ENCODE measurements around the gene MT1E. TPM values are rescaled to one million over a fixed set of nuclear protein-coding genes. Genes with fewer than 3 reads are reported as not detected.
"Not testable (repeated sequence)": the region's sequence is repeated elsewhere in the genome, so short reads cannot be mapped to it uniquely, and the experiment has no call there.

MT1E gene
- total and polyA plus RNA-seq, 5 donors from 2014 or later, result 5.6 to 86.9 (median 22.9) TPM

DNA sequence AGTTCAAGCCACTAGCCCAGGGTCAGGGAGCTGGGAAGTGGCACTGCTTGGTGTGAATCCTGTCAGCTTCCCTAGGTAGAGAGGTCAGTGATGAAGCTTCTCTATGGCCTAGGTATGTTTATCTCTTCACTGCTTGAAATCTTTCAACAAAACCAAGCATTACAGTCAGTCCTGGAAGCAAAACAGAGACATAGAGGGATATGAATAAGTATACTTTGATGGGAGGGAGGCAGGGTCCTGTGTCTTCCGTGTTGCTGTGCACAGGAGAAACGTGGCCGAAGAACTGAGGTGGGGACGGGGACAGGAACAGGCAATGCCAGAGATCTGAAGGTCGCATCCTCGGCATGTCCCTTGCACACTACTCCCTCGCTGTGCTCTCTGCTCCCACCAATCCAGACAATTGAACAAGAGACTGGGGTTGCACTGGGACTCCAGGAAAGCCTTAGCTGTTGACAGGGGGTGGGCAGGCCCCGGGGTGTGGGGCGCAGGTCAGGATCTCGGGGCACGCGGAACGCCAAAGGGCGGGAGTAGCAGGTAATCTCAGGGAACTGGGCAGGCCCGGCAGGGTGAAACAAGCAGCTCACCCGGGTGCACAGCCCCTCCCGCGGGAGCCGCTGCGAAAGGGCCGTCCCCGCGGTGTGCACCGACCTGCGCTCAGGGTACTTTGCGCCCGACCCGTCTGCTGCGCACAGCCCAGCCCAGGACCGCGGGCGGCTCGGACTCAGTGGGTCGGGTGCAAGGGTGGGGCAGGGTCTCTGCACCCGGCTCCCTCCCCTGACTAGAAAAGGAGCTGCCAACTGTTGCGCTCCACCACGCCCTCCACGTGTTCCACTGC, 43.6 kb downstream of the MT1E start, which contains the start of gene MT1H:
TSS of gene MT1H (plus strand) at position 810 of the 835 bp plus-strand sequence. CDS start 71 bp downstream, outside the sequence.
- DNase-seq (peak in 1 of 3 donors; percentile 30), ATAC-seq (ENCODE audit: low read depth in 2 of 2) (peak; percentile 22 to 24)
- peaks cover 0 to 1% (median 0%) of the 10 kb centered on the region in 7 donors for H3K9me3 Mint-ChIP-seq
- peaks cover 14% of the 10 kb centered on the region for H3K36me3 Mint-ChIP-seq
- H3K27ac Mint-ChIP-seq, result peak within 1 kb of the TSS in 1 of 3 donors; percentile 86
- no peaks in the 10 kb centered on the region for H3K36me3 ChIP-seq (ENCODE audit: control insufficient read depth, insufficient read depth, low read length)
- no peak within 1 kb of the TSS for H3K27ac ChIP-seq (ENCODE audit: insufficient read depth, low read length, poor library complexity, severe bottlenecking)
- peaks cover 15% of the 10 kb centered on the region for H3K4me1 ChIP-seq (ENCODE audit: control insufficient read depth, insufficient read depth, low read length, poor library complexity, severe bottlenecking)
- no peaks in the 10 kb centered on the region for H3K9me3 ChIP-seq (ENCODE audit: control insufficient read depth in 2 of 2, low read length in 2 of 2)
- H3K4me1 Mint-ChIP-seq, result peaks cover 0 to 26% (median 8%) of the 10 kb centered on the region in 4 donors
- peak within 1 kb of the TSS in 3 of 4 donors; percentile 45 to 65 (median 59) for H3K4me3 Mint-ChIP-seq
- H3K27me3 Mint-ChIP-seq, result peaks cover 68% of the 10 kb centered on the region
- peaks cover 37% of the 10 kb centered on the region for H3K27me3 ChIP-seq (ENCODE audit: control insufficient read depth, insufficient read depth, low read length)
- no peak within 1 kb of the TSS for H3K4me3 ChIP-seq (ENCODE audit: low read depth, low read length)

GRCh38 chr16:56669840-56670619, 44.4 kb downstream of the MT1E start:
- Histone ChIP-seq H3K4me3 (ENCODE audit: low read depth, low read length) (no peak overlapping the region), H3K9me3 (ENCODE audit: control insufficient read depth in 2 of 2, low read length in 2 of 2) (no peaks in the 10 kb centered on the region), H3K4me1 (ENCODE audit: control insufficient read depth, insufficient read depth, low read length, poor library complexity, severe bottlenecking) (peaks cover 15% of the 10 kb centered on the region), H3K27me3 (ENCODE audit: control insufficient read depth, insufficient read depth, low read length) (peaks cover 37% of the 10 kb centered on the region), H3K27ac (ENCODE audit: insufficient read depth, low read length, poor library complexity, severe bottlenecking) (no peak overlapping the region), H3K36me3 (ENCODE audit: control insufficient read depth, insufficient read depth, low read length) (no peaks in the 10 kb centered on the region)
- Mint-ChIP-seq H3K36me3 (peaks cover 14% of the 10 kb centered on the region), H3K4me1 (peaks cover 0 to 31% (median 9%) of the 10 kb centered on the region in 4 donors), H3K27ac (peak overlapping the region in 1 of 3 donors; percentile 86), H3K27me3 (peaks cover 67% of the 10 kb centered on the region), H3K9me3 (peaks cover 0 to 1% (median 0%) of the 10 kb centered on the region in 7 donors), H3K4me3 (peak overlapping the region in 3 of 4 donors; percentile 45 to 65 (median 59))
- ATAC-seq (ENCODE audit: low read depth in 2 of 2), result no peak
- DNase-seq, result no peak

- H3K36me3 Mint-ChIP-seq, result peaks cover 10% of the 10 kb centered on the region
- peaks cover 0 to 1% (median 0%) of the 10 kb centered on the region in 7 donors for H3K9me3 Mint-ChIP-seq
- Histone ChIP-seq H3K36me3 (ENCODE audit: control insufficient read depth, insufficient read depth, low read length) (no peaks in the 10 kb centered on the region), H3K27ac (ENCODE audit: insufficient read depth, low read length, poor library complexity, severe bottlenecking) (no peak overlapping the region), H3K27me3 (ENCODE audit: control insufficient read depth, insufficient read depth, low read length) (peaks cover 37% of the 10 kb centered on the region), H3K4me1 (ENCODE audit: control insufficient read depth, insufficient read depth, low read length, poor library complexity, severe bottlenecking) (peaks cover 15% of the 10 kb centered on the region), H3K4me3 (ENCODE audit: low read depth, low read length) (no peak overlapping the region), H3K9me3 (ENCODE audit: control insufficient read depth in 2 of 2, low read length in 2 of 2) (no peaks in the 10 kb centered on the region)
- DNase-seq (no peak), ATAC-seq (ENCODE audit: low read depth in 2 of 2) (no peak)
- H3K27ac Mint-ChIP-seq, result no peak overlapping the region
- H3K27me3 Mint-ChIP-seq, result peaks cover 72% of the 10 kb centered on the region
- no peak overlapping the region for H3K4me3 Mint-ChIP-seq
- H3K4me1 Mint-ChIP-seq, result peaks cover 0 to 37% (median 11%) of the 10 kb centered on the region in 4 donors
Measured at GRCh38 chr16:56670620-56670934, 45.0 kb downstream of the MT1E start.

- not testable (repeated sequence) for H3K4me3 ChIP-seq (ENCODE audit: low read depth, low read length); H3K9me3 Mint-ChIP-seq; H3K9me3 ChIP-seq (ENCODE audit: control insufficient read depth in 2 of 2, low read length in 2 of 2); DNase-seq; ATAC-seq (ENCODE audit: low read depth in 2 of 2); H3K27ac ChIP-seq (ENCODE audit: insufficient read depth, low read length, poor library complexity, severe bottlenecking); H3K36me3 ChIP-seq (ENCODE audit: control insufficient read depth, insufficient read depth, low read length); H3K36me3 Mint-ChIP-seq; H3K4me3 Mint-ChIP-seq; H3K27ac Mint-ChIP-seq
- peaks cover 0 to 46% (median 13%) of the 10 kb centered on the region in 4 donors for H3K4me1 Mint-ChIP-seq
- Histone ChIP-seq H3K27me3 (ENCODE audit: control insufficient read depth, insufficient read depth, low read length) (peaks cover 37% of the 10 kb centered on the region), H3K4me1 (ENCODE audit: control insufficient read depth, insufficient read depth, low read length, poor library complexity, severe bottlenecking) (peaks cover 21% of the 10 kb centered on the region)
- peaks cover 76% of the 10 kb centered on the region for H3K27me3 Mint-ChIP-seq
Measured at GRCh38 chr16:56671691-56672090, 46.1 kb downstream of the MT1E start.

- DNase-seq; H3K9me3 Mint-ChIP-seq; H3K36me3 Mint-ChIP-seq; H3K36me3 ChIP-seq (ENCODE audit: control insufficient read depth, insufficient read depth, low read length); H3K9me3 ChIP-seq (ENCODE audit: control insufficient read depth in 2 of 2, low read length in 2 of 2); H3K27ac ChIP-seq (ENCODE audit: insufficient read depth, low read length, poor library complexity, severe bottlenecking); H3K4me3 ChIP-seq (ENCODE audit: low read depth, low read length); ATAC-seq (ENCODE audit: low read depth in 2 of 2): not testable (repeated sequence)
- peak overlapping the region in 1 of 4 donors; percentile 9 for H3K4me3 Mint-ChIP-seq
- peaks cover 37% of the 10 kb centered on the region for H3K27me3 ChIP-seq (ENCODE audit: control insufficient read depth, insufficient read depth, low read length)
- H3K27me3 Mint-ChIP-seq, result peaks cover 76% of the 10 kb centered on the region
- peaks cover 0 to 46% (median 13%) of the 10 kb centered on the region in 4 donors for H3K4me1 Mint-ChIP-seq
- peak overlapping the region in 2 of 3 donors; percentile 58 to 72 for H3K27ac Mint-ChIP-seq
- peaks cover 21% of the 10 kb centered on the region for H3K4me1 ChIP-seq (ENCODE audit: control insufficient read depth, insufficient read depth, low read length, poor library complexity, severe bottlenecking)
Measured at GRCh38 chr16:56672171-56672570, 46.6 kb downstream of the MT1E start.

GRCh38 chr16:56672761-56673536, 47.4 kb downstream of the MT1E start:
- Mint-ChIP-seq H3K27me3 (peaks cover 76% of the 10 kb centered on the region), H3K9me3 (no peaks in the 10 kb centered on the region), H3K27ac (peak overlapping the region in 2 of 3 donors; percentile 58 to 72), H3K36me3 (peaks cover 6% of the 10 kb centered on the region), H3K4me3 (peak overlapping the region in 1 of 4 donors; percentile 9), H3K4me1 (peaks cover 0 to 43% (median 13%) of the 10 kb centered on the region in 4 donors)
- ATAC-seq (ENCODE audit: low read depth in 2 of 2), result no peak
- DNase-seq, result no peak
- Histone ChIP-seq H3K4me3 (ENCODE audit: low read depth, low read length) (no peak overlapping the region), H3K36me3 (ENCODE audit: control insufficient read depth, insufficient read depth, low read length) (no peaks in the 10 kb centered on the region), H3K4me1 (ENCODE audit: control insufficient read depth, insufficient read depth, low read length, poor library complexity, severe bottlenecking) (peaks cover 15% of the 10 kb centered on the region), H3K27me3 (ENCODE audit: control insufficient read depth, insufficient read depth, low read length) (peaks cover 34% of the 10 kb centered on the region), H3K27ac (ENCODE audit: insufficient read depth, low read length, poor library complexity, severe bottlenecking) (no peak overlapping the region), H3K9me3 (ENCODE audit: control insufficient read depth in 2 of 2, low read length in 2 of 2) (no peaks in the 10 kb centered on the region)

DNA sequence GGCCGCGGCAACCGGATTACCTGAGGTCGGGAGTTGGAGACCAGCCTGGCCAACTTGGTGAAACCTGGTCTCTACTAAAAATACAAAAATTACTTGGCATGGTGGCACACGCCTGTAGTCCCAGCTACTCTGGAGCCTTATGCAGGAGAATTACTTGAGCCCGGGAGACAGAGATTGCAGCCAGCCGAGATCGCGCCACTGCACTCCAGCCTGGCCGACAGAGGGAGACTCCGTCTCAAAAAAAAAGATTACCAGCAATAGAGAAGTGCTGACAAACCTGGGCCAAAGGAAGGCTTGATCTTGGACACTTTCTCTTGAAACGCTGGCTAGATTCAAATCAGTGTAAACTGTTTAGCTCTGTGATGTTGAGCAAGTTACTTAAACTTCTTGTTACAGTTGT, 48.3 kb downstream of the MT1E start:
- peaks cover 1% of the 10 kb centered on the region for H3K36me3 Mint-ChIP-seq
- H3K4me1 ChIP-seq (ENCODE audit: control insufficient read depth, insufficient read depth, low read length, poor library complexity, severe bottlenecking), result peaks cover 13% of the 10 kb centered on the region
- H3K4me3 ChIP-seq (ENCODE audit: low read depth, low read length), result no peak overlapping the region
- peak overlapping the region in 1 of 4 donors; percentile 33 for H3K4me3 Mint-ChIP-seq
- H3K9me3 ChIP-seq (ENCODE audit: control insufficient read depth in 2 of 2, low read length in 2 of 2), result no peaks in the 10 kb centered on the region
- peaks cover 0 to 34% (median 6%) of the 10 kb centered on the region in 4 donors for H3K4me1 Mint-ChIP-seq
- H3K27me3 Mint-ChIP-seq, result peaks cover 68% of the 10 kb centered on the region
- no peak overlapping the region for H3K27ac ChIP-seq (ENCODE audit: insufficient read depth, low read length, poor library complexity, severe bottlenecking)
- H3K27ac Mint-ChIP-seq, result no peak overlapping the region
- H3K36me3 ChIP-seq (ENCODE audit: control insufficient read depth, insufficient read depth, low read length), result no peaks in the 10 kb centered on the region
- peaks cover 26% of the 10 kb centered on the region for H3K27me3 ChIP-seq (ENCODE audit: control insufficient read depth, insufficient read depth, low read length)
- no peaks in the 10 kb centered on the region for H3K9me3 Mint-ChIP-seq
- DNase-seq, result peak in 2 of 3 donors; percentile 36 to 56
- ATAC-seq (ENCODE audit: low read depth in 2 of 2), result peak in 1 of 2 donors; percentile 49

Measured in CD4-positive, CD25-positive, alpha-beta regulatory T cell (primary cell).